Measurements from ENCODE around the gene CAMTA1. TPM values are rescaled to one million over a fixed set of nuclear protein-coding genes. Genes with fewer than 3 reads are reported as not detected.

CAMTA1 gene
- total RNA-seq, 1 experiment from 2014 or later, result 69.5 TPM

- Histone ChIP-seq H3K9ac (ENCODE audit: low read length) (no peak overlapping the region), H2AFZ (ENCODE audit: low read depth, low read length, poor library complexity, severe bottlenecking) (no peak overlapping the region), H3K4me3 (replicated peaks in 1 of 2; ENCODE audit: low read depth in 1 of 2, low read length in 2 of 2) (no peak overlapping the region), H3K9me2 (ENCODE audit: insufficient read depth) (no peaks in the 10 kb centered on the region), H3K27me3 (ENCODE audit: insufficient read depth, low read length) (peaks cover 24% of the 10 kb centered on the region), H3K79me2 (ENCODE audit: insufficient read depth, low read length) (no peaks in the 10 kb centered on the region), H3K36me3 (ENCODE audit: control insufficient read depth in 1 of 2, insufficient read depth in 2 of 2, low read length in 2 of 2) (no peaks in the 10 kb centered on the region), H3K4me2 (ENCODE audit: low read length) (no peak overlapping the region), H3K4me1 (ENCODE audit: control insufficient read depth in 1 of 2, insufficient read depth in 2 of 2, low read length in 2 of 2) (no peaks in the 10 kb centered on the region), H3K9me3 (ENCODE audit: control insufficient read depth in 1 of 2, insufficient read depth in 1 of 2, low read depth in 1 of 2, low read length in 2 of 2) (no peaks in the 10 kb centered on the region), H4K20me1 (ENCODE audit: insufficient read depth) (no peaks in the 10 kb centered on the region), H3K27ac (ENCODE audit: low read depth, low read length) (no peak overlapping the region)
- TF ChIP-seq ZFX (IDR thresholded peaks at IDR 0.05) (no peak), CEBPB (IDR thresholded peaks at IDR 0.05; ENCODE audit: low read depth) (no peak), EZH2 (IDR thresholded peaks at IDR 0.05) (no peak), SP1 (IDR thresholded peaks at IDR 0.05; ENCODE audit: low read depth) (no peak), CTCF (IDR thresholded peaks at IDR 0.05 in 2 of 3, conservative IDR thresholded peaks at IDR 0.05 in 1 of 3; ENCODE audit: borderline replicate concordance in 1 of 3, insufficient read depth in 1 of 3, low read depth in 2 of 3, low read length in 2 of 3) (no peak), ZNF274 (IDR thresholded peaks at IDR 0.05; ENCODE audit: low read depth, low read length) (no peak), JUND (IDR thresholded peaks at IDR 0.05) (no peak), SIN3A (IDR thresholded peaks at IDR 0.05; ENCODE audit: low read depth) (no peak), YY1 (IDR thresholded peaks at IDR 0.05; ENCODE audit: extremely low read depth, insufficient replicate concordance, low read depth, low read length) (no peak)
- no peak for ATAC-seq
- CTCF ChIA-PET, result no interaction called here
- no peak for DNase-seq (ENCODE audit: low read depth, low spot score)
- BruUV-seq (replicated peaks), result no TSS peak
- RAD21 ChIA-PET (ENCODE audit: low non-redundant PET in 1 of 2, low total read pairs in 2 of 2, uncharacterized antibody in 2 of 2, unreplicated experiment in 2 of 2), result no interaction called here
- intact Hi-C loops (cut with micrococcal nuclease), result no loop called here
- POLR2A ChIA-PET, result no interaction called here
Measured at GRCh38 chr1:7482772-7483495, 697.7 kb downstream of the CAMTA1 start.

Measured in HCT116 (cell line).